HepG2 (cell line): ENCODE measurements around the gene SHROOM1. TPM values are rescaled to one million over a fixed set of nuclear protein-coding genes. Genes with fewer than 3 reads are reported as not detected.

ENCODE experiments used
- EEA1 ChIP-seq: sonication (generic); formaldehyde crosslinking; IDR thresholded peaks from 2 replicates; pipeline ENCODE4 v1.5.1; 2020; ENCODE audit warnings: mild to moderate bottlenecking, missing genetic modification reagents, borderline replicate concordance
- HNF4A ChIP-seq: sonication (generic); formaldehyde crosslinking; IDR thresholded peaks from 2 replicates; pipeline ENCODE4 v1.4.0; 2020; ENCODE audit warnings: missing genetic modification reagents
- KLF11 ChIP-seq: IDR thresholded peaks from 2 replicates; pipeline ENCODE4 v1.6.1; 2016; ENCODE audit warnings: missing compliant biosample characterization
- MIER3 ChIP-seq: IDR thresholded peaks from 2 replicates; pipeline ENCODE4 v1.6.1; 2016; ENCODE audit warnings: missing compliant biosample characterization, borderline replicate concordance
- SETDB1 ChIP-seq: sonication (generic); formaldehyde crosslinking; IDR thresholded peaks from 2 replicates; pipeline ENCODE4 v1.5.1; 2020; ENCODE audit warnings: missing genetic modification reagents, mild to moderate bottlenecking, borderline replicate concordance
- U2AF2 ChIP-seq: fragments of 200-400 bp; formaldehyde crosslinking; IDR thresholded peaks from 2 replicates; pipeline ENCODE4 v1.6.1; 2017; ENCODE audit warnings: low read depth, mild to moderate bottlenecking, low read length
- ZBTB3 ChIP-seq: sonication (generic); formaldehyde crosslinking; IDR thresholded peaks from 2 replicates; pipeline ENCODE4 v1.4.0; 2020; ENCODE audit warnings: low read depth, mild to moderate bottlenecking, moderate library complexity, missing genetic modification reagents, borderline replicate concordance
- ZNF326 ChIP-seq: sonication (generic); formaldehyde crosslinking; IDR thresholded peaks from 2 replicates; pipeline ENCODE4 v1.4.0; 2020; ENCODE audit warnings: missing genetic modification reagents, borderline replicate concordance
- ZNF577 ChIP-seq: sonication (generic); formaldehyde crosslinking; IDR thresholded peaks from 2 replicates; pipeline ENCODE4 v1.4.0; 2020; ENCODE audit warnings: mild to moderate bottlenecking, low read depth, missing genetic modification reagents, borderline replicate concordance
- ZNF672 ChIP-seq: sonication (generic); formaldehyde crosslinking; IDR thresholded peaks from 2 replicates; pipeline ENCODE4 v1.8.1; 2022; ENCODE audit warnings: missing genetic modification reagents
- polyA plus RNA-seq, 8 experiments: library from polyadenylated mRNA; depleted of rRNA in 3 of 8; stranded (reverse) in 7 of 8; unstranded in 1 of 8; fragments of >200 nt; fragmentation: Illumina TruSeq in 4 of 8; extraction: Trizol in 4 of 8; gene quantifications; 2 replicates each; pipeline versions ENCODE4 v1.2.1 to v1.2.3, GENCODE V29; 2011 to 2016; ENCODE audit warnings: low read depth in 4 of 8, missing spikeins in 1 of 8, mixed read lengths in 1 of 8; ENCODE audit not compliant: insufficient read depth in 1 of 8
- total RNA-seq, 5 experiments: library from RNA; depleted of rRNA; stranded (reverse); fragments of >200 nt; fragmentation: Illumina TruSeq; extraction: Trizol; gene quantifications; 2 replicates each; pipeline ENCODE4 v1.2.3, GENCODE V29; 2016; ENCODE audit warnings: low read depth in 1 of 5
- TF ChIP-seq, protein P1 (sequence below): sonication (generic); formaldehyde crosslinking; IDR thresholded peaks from 2 replicates; pipeline ENCODE4 v1.5.0; 2020; ENCODE audit warnings: mild to moderate bottlenecking, missing genetic modification reagents, moderate library complexity
- TF ChIP-seq, protein P2 (sequence below), 2 experiments: sonication (generic) in 1 of 2; formaldehyde crosslinking in 1 of 2; IDR thresholded peaks; 2 replicates each; pipeline versions ENCODE4 v1.4.0 to v1.6.1; 2018 to 2020; ENCODE audit warnings: missing genetic modification reagents in 2 of 2, borderline replicate concordance in 1 of 2, low read depth in 1 of 2, mild to moderate bottlenecking in 1 of 2, missing biosample characterization in 1 of 2
- TF ChIP-seq, protein P3 (sequence below): sonication (generic); formaldehyde crosslinking; IDR thresholded peaks from 2 replicates; pipeline ENCODE4 v1.5.0; 2020; ENCODE audit warnings: missing genetic modification reagents, mild to moderate bottlenecking, borderline replicate concordance
- TF ChIP-seq, protein P4 (sequence below): sonication (generic); formaldehyde crosslinking; IDR thresholded peaks from 2 replicates; pipeline ENCODE4 v1.4.0; 2020; ENCODE audit warnings: missing genetic modification reagents, mild to moderate bottlenecking, borderline replicate concordance
- TF ChIP-seq, protein P5 (sequence below): sonication (generic); formaldehyde crosslinking; IDR thresholded peaks from 2 replicates; pipeline ENCODE4 v1.5.1; 2020; ENCODE audit warnings: missing genetic modification reagents, mild to moderate bottlenecking, borderline replicate concordance

SHROOM1 gene
- total and polyA plus RNA-seq, 2 of the 13 experiments (the other 11 are each of a cell fraction or from before 2014, with no cell fraction given): 18.2 to 25.7 TPM

DNA sequence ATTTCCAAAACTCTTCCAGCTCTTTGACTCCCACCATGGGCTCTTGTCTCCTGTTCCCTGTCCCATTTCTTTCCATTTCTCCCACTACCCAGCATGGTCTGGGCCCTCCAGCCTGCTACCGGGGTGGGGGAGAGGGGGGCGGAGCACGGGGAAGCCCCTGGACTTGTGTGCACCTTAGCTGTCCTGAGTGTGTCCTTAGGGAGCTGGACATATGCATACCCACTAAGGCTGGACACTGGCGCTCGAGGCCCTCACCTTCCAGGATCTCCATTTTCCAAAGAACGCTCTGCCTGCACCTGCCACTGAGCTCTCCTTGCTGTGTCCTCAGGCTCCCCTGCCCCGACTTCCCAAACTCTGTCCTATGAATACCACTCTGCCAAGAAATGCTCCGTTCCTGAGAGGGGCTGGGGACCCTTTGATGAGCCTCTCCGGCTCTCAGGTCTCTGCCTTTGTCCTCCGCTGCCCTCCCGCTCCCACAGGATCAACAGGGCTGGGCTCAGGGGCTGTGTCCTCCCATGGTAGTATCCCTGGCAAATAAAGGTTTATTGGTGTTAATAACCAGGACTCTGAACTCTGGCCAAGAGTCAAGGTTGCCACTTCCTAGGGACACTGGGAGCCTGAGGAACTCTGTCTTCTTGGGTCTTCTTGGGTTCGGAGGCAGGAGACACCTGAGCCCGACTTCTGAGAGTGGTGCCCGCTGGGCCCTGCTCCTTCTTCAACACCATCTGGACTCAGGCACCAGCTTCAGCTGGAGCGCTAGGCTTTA is 831 bp upstream of the SHROOM1 start (continued):
- TF ChIP-seq, protein P1, sequence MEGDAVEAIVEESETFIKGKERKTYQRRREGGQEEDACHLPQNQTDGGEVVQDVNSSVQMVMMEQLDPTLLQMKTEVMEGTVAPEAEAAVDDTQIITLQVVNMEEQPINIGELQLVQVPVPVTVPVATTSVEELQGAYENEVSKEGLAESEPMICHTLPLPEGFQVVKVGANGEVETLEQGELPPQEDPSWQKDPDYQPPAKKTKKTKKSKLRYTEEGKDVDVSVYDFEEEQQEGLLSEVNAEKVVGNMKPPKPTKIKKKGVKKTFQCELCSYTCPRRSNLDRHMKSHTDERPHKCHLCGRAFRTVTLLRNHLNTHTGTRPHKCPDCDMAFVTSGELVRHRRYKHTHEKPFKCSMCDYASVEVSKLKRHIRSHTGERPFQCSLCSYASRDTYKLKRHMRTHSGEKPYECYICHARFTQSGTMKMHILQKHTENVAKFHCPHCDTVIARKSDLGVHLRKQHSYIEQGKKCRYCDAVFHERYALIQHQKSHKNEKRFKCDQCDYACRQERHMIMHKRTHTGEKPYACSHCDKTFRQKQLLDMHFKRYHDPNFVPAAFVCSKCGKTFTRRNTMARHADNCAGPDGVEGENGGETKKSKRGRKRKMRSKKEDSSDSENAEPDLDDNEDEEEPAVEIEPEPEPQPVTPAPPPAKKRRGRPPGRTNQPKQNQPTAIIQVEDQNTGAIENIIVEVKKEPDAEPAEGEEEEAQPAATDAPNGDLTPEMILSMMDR: no peak
- TF ChIP-seq ZNF326 (no peak), EEA1 (CRISPR knock-in tag) (0 out of 2 replicates have a peak, but pooled peaks have one; percentile 20), MIER3 (CRISPR knock-in tag) (no peak), HNF4A (CRISPR knock-in tag) (peak; percentile 30), KLF11 (CRISPR knock-in tag) (no peak), SETDB1 (no peak), U2AF2 (no peak), ZBTB3 (CRISPR knock-in tag) (0 out of 2 replicates have a peak, but pooled peaks have one; percentile 8), ZNF577 (CRISPR knock-in tag) (no peak), ZNF672 (no peak)
- TF ChIP-seq, protein P2, sequence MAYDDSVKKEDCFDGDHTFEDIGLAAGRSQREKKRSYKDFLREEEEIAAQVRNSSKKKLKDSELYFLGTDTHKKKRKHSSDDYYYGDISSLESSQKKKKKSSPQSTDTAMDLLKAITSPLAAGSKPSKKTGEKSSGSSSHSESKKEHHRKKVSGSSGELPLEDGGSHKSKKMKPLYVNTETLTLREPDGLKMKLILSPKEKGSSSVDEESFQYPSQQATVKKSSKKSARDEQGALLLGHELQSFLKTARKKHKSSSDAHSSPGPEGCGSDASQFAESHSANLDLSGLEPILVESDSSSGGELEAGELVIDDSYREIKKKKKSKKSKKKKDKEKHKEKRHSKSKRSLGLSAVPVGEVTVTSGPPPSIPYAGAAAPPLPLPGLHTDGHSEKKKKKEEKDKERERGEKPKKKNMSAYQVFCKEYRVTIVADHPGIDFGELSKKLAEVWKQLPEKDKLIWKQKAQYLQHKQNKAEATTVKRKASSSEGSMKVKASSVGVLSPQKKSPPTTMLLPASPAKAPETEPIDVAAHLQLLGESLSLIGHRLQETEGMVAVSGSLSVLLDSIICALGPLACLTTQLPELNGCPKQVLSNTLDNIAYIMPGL (CRISPR knock-in tag; IDR thresholded peaks at IDR 0.05; ENCODE audit: borderline replicate concordance in 1 of 2, low read depth in 1 of 2): no peak
- TF ChIP-seq, protein P3, sequence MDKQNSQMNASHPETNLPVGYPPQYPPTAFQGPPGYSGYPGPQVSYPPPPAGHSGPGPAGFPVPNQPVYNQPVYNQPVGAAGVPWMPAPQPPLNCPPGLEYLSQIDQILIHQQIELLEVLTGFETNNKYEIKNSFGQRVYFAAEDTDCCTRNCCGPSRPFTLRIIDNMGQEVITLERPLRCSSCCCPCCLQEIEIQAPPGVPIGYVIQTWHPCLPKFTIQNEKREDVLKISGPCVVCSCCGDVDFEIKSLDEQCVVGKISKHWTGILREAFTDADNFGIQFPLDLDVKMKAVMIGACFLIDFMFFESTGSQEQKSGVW (CRISPR knock-in tag): 0 out of 2 replicates have a peak, but pooled peaks have one; percentile 27
- TF ChIP-seq, protein P4, sequence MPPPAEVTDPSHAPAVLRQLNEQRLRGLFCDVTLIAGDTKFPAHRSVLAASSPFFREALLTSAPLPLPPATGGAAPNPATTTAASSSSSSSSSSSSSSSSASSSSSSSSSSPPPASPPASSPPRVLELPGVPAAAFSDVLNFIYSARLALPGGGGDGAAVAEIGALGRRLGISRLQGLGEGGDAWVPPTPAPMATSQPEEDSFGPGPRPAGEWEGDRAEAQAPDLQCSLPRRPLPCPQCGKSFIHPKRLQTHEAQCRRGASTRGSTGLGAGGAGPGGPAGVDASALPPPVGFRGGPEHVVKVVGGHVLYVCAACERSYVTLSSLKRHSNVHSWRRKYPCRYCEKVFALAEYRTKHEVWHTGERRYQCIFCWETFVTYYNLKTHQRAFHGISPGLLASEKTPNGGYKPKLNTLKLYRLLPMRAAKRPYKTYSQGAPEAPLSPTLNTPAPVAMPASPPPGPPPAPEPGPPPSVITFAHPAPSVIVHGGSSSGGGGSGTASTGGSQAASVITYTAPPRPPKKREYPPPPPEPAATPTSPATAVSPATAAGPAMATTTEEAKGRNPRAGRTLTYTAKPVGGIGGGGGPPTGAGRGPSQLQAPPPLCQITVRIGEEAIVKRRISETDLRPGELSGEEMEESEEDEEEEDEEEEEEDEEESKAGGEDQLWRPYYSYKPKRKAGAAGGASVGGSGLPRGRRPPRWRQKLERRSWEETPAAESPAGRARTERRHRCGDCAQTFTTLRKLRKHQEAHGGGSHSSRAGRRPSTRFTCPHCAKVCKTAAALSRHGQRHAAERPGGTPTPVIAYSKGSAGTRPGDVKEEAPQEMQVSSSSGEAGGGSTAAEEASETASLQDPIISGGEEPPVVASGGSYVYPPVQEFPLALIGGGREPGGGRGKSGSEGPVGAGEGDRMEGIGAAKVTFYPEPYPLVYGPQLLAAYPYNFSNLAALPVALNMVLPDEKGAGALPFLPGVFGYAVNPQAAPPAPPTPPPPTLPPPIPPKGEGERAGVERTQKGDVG (CRISPR knock-in tag): 0 out of 2 replicates have a peak, but pooled peaks have one; percentile 60
- TF ChIP-seq, protein P5, sequence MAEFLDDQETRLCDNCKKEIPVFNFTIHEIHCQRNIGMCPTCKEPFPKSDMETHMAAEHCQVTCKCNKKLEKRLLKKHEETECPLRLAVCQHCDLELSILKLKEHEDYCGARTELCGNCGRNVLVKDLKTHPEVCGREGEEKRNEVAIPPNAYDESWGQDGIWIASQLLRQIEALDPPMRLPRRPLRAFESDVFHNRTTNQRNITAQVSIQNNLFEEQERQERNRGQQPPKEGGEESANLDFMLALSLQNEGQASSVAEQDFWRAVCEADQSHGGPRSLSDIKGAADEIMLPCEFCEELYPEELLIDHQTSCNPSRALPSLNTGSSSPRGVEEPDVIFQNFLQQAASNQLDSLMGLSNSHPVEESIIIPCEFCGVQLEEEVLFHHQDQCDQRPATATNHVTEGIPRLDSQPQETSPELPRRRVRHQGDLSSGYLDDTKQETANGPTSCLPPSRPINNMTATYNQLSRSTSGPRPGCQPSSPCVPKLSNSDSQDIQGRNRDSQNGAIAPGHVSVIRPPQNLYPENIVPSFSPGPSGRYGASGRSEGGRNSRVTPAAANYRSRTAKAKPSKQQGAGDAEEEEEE (CRISPR knock-in tag): 0 out of 2 replicates have a peak, but pooled peaks have one; percentile 43
